Upper lobe of left lung (tissue), 6 donors: ENCODE measurements around the gene FBF1. TPM values are rescaled to one million over a fixed set of nuclear protein-coding genes. Genes with fewer than 3 reads are reported as not detected.

Source experiments
- ATAC-seq, 2 donors: fragments of 200-7000 bp; cut with Tn5 transposase; one replicate each; pipeline ENCODE4 v1.9.1; 2022; ENCODE audit warnings: mild to moderate bottlenecking in 2 of 2, moderate library complexity in 2 of 2; ENCODE audit not compliant: low FRiP score in 2 of 2
- DNase-seq, 2 donors: peaks; one replicate each; pipeline ENCODE4 v3.0.0-alpha.2; 2019 to 2020
- H3K27ac ChIP-seq, 4 donors: fragments of 200-600 bp; sonication (generic); one replicate each; pipeline ENCODE4 v1.5.1; 2016 to 2019
- H3K27me3 ChIP-seq, 4 donors: fragments of 200-600 bp; sonication (generic); one replicate each; pipeline ENCODE4 v1.5.1; 2017 to 2019
- H3K36me3 ChIP-seq, 4 donors: fragments of 200-600 bp; sonication (generic); one replicate each; pipeline ENCODE4 v1.5.1; 2016 to 2019
- H3K4me1 ChIP-seq, 4 donors: fragments of 200-600 bp; sonication (generic); one replicate each; pipeline ENCODE4 v1.5.1; 2018 to 2019
- H3K4me3 ChIP-seq, 4 donors: fragments of 200-600 bp; sonication (generic); one replicate each; pipeline ENCODE4 v1.5.1; 2017 to 2019; ENCODE audit warnings: mild to moderate bottlenecking in 2 of 4, moderate library complexity in 1 of 4
- H3K9me3 ChIP-seq, 4 donors: fragments of 200-600 bp; sonication (generic); one replicate each; pipeline ENCODE4 v1.5.1; 2018 to 2019
- CTCF ChIP-seq, 6 experiments: fragments of 450-650 bp in 4 of 6; fragments of 200-600 bp in 2 of 6; sonication (generic) in 2 of 6; IDR thresholded peaks; one replicate each; pipeline ENCODE4 v1.5.1; 2016 to 2019; ENCODE audit warnings: antibody characterized with exemption in 6 of 6
- EP300 ChIP-seq, 4 donors: sonication (generic); formaldehyde crosslinking; IDR thresholded peaks; one replicate each; pipeline ENCODE4 v1.5.1; 2017; ENCODE audit warnings: antibody characterized with exemption in 4 of 4, control low read depth in 2 of 4
- POLR2A ChIP-seq, 4 donors: fragments of 450-650 bp; IDR thresholded peaks; one replicate each; pipeline ENCODE4 v1.5.1; 2016 to 2017; ENCODE audit warnings: antibody characterized with exemption in 4 of 4, mild to moderate bottlenecking in 2 of 4
- POLR2AphosphoS5 ChIP-seq, 2 donors: sonication (generic); formaldehyde crosslinking; IDR thresholded peaks; one replicate each; pipeline ENCODE4 v1.5.1; 2017; ENCODE audit warnings: antibody characterized with exemption in 2 of 2
- WGBS, 2 donors: methylation state at CpG; one replicate each; pipeline ENCODE4 v1.1.5; 2017 to 2018; 5-methylcytosine and 5-hydroxymethylcytosine counted together
- total RNA-seq, 6 donors: library from RNA; depleted of rRNA in 4 of 6; stranded (reverse); fragments of >200 nt in 4 of 6; gene quantifications; one replicate each; pipeline versions ENCODE4 v1.1.0 to v1.2.1, GENCODE V29; 2016 to 2021
- donor health status: DM: no; HTN: no; CAD: no; lungs with moderate emphysema.
- donor health status: DM: no; HTN: yes; CAD: no; lungs with severe emphysema.

FBF1 gene
- total RNA-seq, 6 donors from 2014 or later: 9.3 to 66.0 (median 14.3) TPM

GRCh38 chr17:75965468-75965867 is 24.6 kb upstream of the FBF1 start:
- ATAC-seq: no peak
- 96 to 97% methylated on average over 5 to 6 of the region's 6 CpGs for WGBS, 2 donors
- TF ChIP-seq POLR2A (IDR thresholded peaks at IDR 0.05) (no peak), EP300 (IDR thresholded peaks at IDR 0.05) (no peak), CTCF (IDR thresholded peaks at IDR 0.05) (no peak), POLR2AphosphoS5 (IDR thresholded peaks at IDR 0.05) (no peak)

GRCh38 chr17:75959839-75960511 is 19.1 kb upstream of the FBF1 start:
- H3K27me3 ChIP-seq: no peaks in the 10 kb centered on the region
- 94 to 95% methylated on average over 11 of the region's 11 CpGs for whole genome bisulfite sequencing, 2 donors
- TF ChIP-seq POLR2AphosphoS5 (IDR thresholded peaks at IDR 0.05): no peak
- TF ChIP-seq EP300 (IDR thresholded peaks at IDR 0.05): no peak
- TF ChIP-seq CTCF (IDR thresholded peaks at IDR 0.05): no peak
- no peak for TF ChIP-seq POLR2A (IDR thresholded peaks at IDR 0.05)
- peaks cover 14 to 36% (median 21%) of the 10 kb centered on the region in 4 donors for H3K36me3 ChIP-seq
- no peak overlapping the region for H3K27ac ChIP-seq
- ATAC-seq: no peak
- no peak for DNase-seq
- H3K9me3 ChIP-seq: no peaks in the 10 kb centered on the region
- H3K4me3 ChIP-seq: no peak overlapping the region
- H3K4me1 ChIP-seq: peaks cover 0 to 5% (median 0%) of the 10 kb centered on the region in 4 donors

More at GRCh38 chr17:75965468-75965867, 24.6 kb upstream of the FBF1 start:
- H3K4me3 ChIP-seq: no peak overlapping the region
- no peaks in the 10 kb centered on the region for H3K27me3 ChIP-seq
- H3K4me1 ChIP-seq: peaks cover 0 to 15% (median 11%) of the 10 kb centered on the region in 4 donors
- no peak for DNase-seq
- H3K9me3 ChIP-seq: no peaks in the 10 kb centered on the region
- H3K36me3 ChIP-seq: peaks cover 0 to 22% (median 0%) of the 10 kb centered on the region in 4 donors
- H3K27ac ChIP-seq: no peak overlapping the region

- Histone ChIP-seq H3K4me3 (no peak overlapping the region), H3K4me1 (peaks cover 0 to 5% (median 0%) of the 10 kb centered on the region in 4 donors), H3K9me3 (no peaks in the 10 kb centered on the region), H3K27ac (no peak overlapping the region), H3K27me3 (no peaks in the 10 kb centered on the region), H3K36me3 (peaks cover 18 to 42% (median 27%) of the 10 kb centered on the region in 4 donors)
- 68 to 69% methylated on average over 8 of the region's 8 CpGs for WGBS, 2 donors
- ATAC-seq (no peak), DNase-seq (no peak)
- TF ChIP-seq POLR2AphosphoS5 (IDR thresholded peaks at IDR 0.05) (no peak), POLR2A (IDR thresholded peaks at IDR 0.05) (no peak), EP300 (IDR thresholded peaks at IDR 0.05) (no peak), CTCF (IDR thresholded peaks at IDR 0.05) (no peak)
Measured at GRCh38 chr17:75959051-75959838, 18.4 kb upstream of the FBF1 start.

- Histone ChIP-seq H3K36me3 (peaks cover 41 to 99% (median 92%) of the 10 kb centered on the region in 4 donors), H3K27ac (no peak overlapping the region), H3K9me3 (no peaks in the 10 kb centered on the region), H3K4me3 (no peak overlapping the region), H3K27me3 (no peaks in the 10 kb centered on the region), H3K4me1 (no peaks in the 10 kb centered on the region)
- no peak for ATAC-seq
- TF ChIP-seq POLR2AphosphoS5 (IDR thresholded peaks at IDR 0.05): no peak
- no peak for TF ChIP-seq POLR2A (IDR thresholded peaks at IDR 0.05)
- TF ChIP-seq CTCF (IDR thresholded peaks at IDR 0.05): no peak
- no peak for TF ChIP-seq EP300 (IDR thresholded peaks at IDR 0.05)
- WGBS, 2 donors: 83 to 84% methylated on average over 8 of the region's 8 CpGs
- no peak for DNase-seq
Measured at GRCh38 chr17:75950855-75951554, 10.2 kb upstream of the FBF1 start.
